Adipose tissue (tissue), 3 donors: ENCODE measurements around the gene GABPB2. TPM values are rescaled to one million over a fixed set of nuclear protein-coding genes. Genes with fewer than 3 reads are reported as not detected.

Source experiments
- H3K27ac ChIP-seq: one replicate; pipeline ENCODE4 v1.5.1; 2013; ENCODE audit warnings: low read depth, low read length
- WGBS, 3 donors: extraction: QIAGEN DNeasy Blood & Tissue Kit; methylation state at CpG; one replicate each; pipeline ENCODE4 v1.1.7; 2013; 5-methylcytosine and 5-hydroxymethylcytosine counted together
- polyA plus RNA-seq, 3 donors: library from polyadenylated mRNA; stranded (reverse); fragments of 200-250 nt; gene quantifications; one replicate each; pipeline ENCODE4 v1.2.3, GENCODE V29; 2013
- donor health status: healthy with polysubstance abuse.
- donor health status: Bipolar disorder and iron deficiency.
- donor health status: healthy.

The GABPB2 gene
- polyA plus RNA-seq, 3 donors, result 3.0 to 12.4 (median 8.3) TPM

DNA sequence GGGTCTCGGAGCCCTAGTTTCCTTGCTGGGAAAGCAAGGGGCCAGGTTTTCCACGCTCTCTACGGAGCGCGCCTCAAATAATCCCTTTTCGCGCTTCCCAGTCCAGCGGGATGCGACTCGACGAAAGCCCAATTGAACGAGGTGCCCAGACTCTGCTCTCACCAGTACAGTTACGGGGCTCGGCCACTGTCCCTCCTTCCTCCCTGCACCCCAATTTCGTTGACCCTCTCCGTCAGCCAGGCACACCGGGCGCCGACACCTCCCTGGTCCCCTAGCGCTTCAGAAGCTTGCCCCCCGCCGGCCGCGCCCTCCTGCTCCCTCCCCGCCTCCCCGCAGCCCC is 75.5 kb downstream of the GABPB2 start:
- 1 to 3% (median 2%) methylated on average over 26 of the region's 26 CpGs for WGBS, 3 donors
- no peak overlapping the region for H3K27ac ChIP-seq

DNA sequence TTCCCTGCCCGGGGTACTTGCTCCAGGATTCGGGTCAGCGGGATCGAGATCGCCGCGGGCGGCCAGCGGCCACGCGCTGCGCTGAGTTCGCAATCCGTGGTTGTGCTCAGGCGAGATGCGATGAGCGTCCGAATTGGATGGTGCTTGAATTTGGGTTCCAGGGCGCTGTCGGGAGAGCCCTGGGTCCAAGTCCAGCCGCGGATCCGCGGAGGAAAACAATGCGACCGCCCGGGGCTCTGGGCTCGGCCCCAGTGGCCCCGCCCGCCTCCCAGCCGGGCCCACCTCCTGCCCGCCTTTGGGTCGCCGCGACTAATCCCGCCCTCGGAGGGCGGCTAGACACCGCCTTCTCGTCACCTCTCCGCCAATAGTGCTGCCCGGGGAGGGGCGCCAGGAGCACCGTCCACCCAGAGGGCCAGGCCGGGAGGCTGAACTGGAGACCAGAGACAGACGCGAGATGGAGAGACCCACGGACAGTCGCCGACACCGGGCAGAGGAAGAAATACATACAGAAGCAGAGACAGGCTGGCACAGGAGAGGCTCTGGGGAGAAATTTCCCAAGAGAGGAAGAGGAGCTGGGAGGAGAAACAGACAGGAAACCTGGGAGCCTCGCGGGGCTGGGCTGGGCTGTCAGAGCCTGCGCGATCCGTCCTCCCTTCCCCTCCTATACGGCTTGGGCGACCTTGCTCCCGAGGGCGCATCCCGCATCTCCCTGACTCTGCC is 76.0 kb downstream of the GABPB2 start, which contains the start of gene SEMA6C:
SEMA6C (minus strand) TSS at position 220 of the 720 bp plus-strand sequence. CDS start 4,010 bp downstream, outside the sequence.
- 0 to 1% (median 1%) methylated on average over 60 to 61 of the region's 61 CpGs for WGBS, 3 donors
- H3K27ac ChIP-seq, result no peak within 1 kb of the TSS

DNA sequence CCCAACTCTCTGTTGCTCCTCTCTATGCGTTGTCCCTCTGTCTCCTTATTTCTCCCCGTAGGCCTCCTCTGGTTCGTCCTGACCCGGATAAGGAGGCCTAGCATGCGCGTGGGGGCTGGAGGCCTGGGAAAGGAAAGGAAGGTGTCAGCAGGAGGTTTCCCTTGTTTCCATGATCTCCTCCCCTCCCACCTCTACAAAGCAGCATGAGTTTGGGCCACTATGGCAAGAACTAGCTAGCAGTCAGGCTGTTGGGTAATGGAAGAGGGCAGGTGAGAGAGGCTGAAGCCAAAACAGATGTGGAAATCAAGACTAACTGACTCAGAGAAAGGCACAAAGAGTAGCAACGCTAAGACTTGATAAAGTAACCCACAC is 76.6 kb downstream of the GABPB2 start:
- H3K27ac ChIP-seq, result no peak overlapping the region
- 5 to 23% (median 13%) methylated on average over 7 of the region's 7 CpGs for WGBS, 3 donors

DNA sequence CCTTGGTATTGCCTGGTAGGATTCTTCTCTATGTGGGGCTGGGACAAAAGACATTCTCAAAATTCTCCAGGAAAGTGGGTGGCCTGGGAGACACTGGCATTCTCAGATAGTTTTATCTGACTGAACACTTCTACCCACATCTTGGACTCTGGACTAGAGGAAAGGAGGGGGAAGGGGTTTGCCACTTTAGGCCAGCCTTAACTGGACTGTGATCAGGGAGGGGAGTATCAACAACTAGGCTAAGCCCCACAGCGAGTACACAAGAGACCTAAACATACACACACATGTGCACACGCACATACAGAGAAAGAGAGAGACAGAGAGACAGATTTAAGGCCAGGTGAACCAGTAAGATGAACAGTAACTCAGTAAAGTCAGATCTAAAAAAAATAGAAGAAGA is 77.1 kb downstream of the GABPB2 start:
- H3K27ac ChIP-seq, result no peak overlapping the region
- 94 to 98% (median 98%) methylated on average over 2 of the region's 2 CpGs for WGBS, 3 donors

DNA sequence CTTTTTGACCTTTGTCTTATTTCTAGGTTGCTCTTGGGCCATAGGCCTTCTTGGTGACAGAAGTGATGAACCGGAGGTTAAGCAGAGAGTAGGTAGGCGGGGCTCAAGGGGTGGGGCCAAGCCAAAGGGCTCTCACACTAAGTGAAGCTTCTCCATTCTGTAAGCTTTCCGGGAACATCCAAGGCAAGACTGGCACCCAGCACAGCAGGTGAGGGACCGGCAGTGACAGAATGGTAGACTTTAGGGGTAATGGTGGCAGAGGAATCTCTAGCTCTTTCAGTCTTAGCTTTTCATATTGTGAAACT is 85.9 kb downstream of the GABPB2 start, which contains the start of gene TNFAIP8L2:
TNFAIP8L2 (plus strand) TSS at position 135 of the 305 bp plus-strand sequence. CDS start 2,049 bp downstream, outside the sequence.
- WGBS, 3 donors, result 37 to 68% (median 40%) methylated on average over 4 of the region's 4 CpGs
- H3K27ac ChIP-seq, result peak within 1 kb of the TSS; percentile 60

DNA sequence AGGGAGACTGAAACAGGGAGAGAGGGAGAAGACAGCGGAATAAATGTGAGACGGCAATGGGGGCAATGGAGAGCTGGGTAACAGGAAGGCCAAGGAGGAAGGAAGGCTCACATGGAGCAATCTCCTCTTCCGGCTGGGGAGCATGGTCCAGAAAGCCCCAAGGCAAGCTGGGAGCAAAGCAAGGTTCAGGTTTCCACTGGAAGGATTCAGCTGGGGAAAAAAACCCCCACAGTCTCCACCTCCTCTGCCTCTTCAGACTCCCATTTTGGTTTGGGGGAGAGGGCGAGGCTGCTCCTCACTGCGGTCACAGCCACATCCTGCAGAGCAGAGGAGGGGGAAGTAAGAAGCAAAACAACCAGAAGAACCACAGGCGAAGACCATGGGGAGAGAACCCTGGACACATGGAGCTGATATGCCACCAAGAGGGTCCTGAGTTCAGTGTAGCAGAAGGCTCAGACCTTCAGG is 86.5 kb downstream of the GABPB2 start:
- WGBS, 3 donors, result 51 to 78% (median 53%) methylated on average over 6 of the region's 6 CpGs
- H3K27ac ChIP-seq, result peak overlapping the region; percentile 60

DNA sequence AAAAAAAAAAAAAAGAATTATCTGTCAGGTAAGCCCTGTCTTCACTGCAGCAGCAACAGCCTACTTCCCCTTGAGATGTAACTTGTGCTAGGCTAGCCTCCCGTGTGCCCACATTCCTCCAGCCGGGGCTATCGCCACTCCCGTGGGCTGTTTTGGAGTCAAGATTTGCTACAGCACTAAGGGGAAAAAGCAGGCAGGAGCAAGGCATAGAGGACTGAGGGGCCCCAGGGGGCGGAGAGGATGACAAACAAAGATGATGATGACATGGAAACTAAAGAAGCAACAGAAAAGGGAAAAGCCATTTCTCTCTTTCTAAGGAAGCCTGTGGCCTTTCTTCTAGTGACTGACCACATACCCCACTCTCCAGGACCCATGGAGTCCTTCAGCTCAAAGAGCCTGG is 87.8 kb downstream of the GABPB2 start:
- no peak overlapping the region for H3K27ac ChIP-seq
- WGBS, 3 donors, result 54 to 85% (median 71%) methylated on average over 5 of the region's 5 CpGs

DNA sequence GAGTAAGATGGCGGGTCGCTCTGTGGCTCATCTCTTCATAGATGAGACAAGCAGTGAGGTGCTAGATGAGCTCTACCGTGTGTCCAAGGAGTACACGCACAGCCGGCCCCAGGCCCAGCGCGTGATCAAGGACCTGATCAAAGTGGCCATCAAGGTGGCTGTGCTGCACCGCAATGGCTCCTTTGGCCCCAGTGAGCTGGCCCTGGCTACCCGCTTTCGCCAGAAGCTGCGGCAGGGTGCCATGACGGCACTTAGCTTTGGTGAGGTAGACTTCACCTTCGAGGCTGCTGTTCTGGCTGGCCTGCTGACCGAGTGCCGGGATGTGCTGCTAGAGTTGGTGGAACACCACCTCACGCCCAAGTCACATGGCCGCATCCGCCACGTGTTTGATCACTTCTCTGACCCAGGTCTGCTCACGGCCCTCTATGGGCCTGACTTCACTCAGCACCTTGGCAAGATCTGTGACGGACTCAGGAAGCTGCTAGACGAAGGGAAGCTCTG is 88.2 kb downstream of the GABPB2 start:
- 81 to 87% (median 85%) methylated on average over 22 of the region's 22 CpGs for WGBS, 3 donors
- H3K27ac ChIP-seq, result no peak overlapping the region

DNA sequence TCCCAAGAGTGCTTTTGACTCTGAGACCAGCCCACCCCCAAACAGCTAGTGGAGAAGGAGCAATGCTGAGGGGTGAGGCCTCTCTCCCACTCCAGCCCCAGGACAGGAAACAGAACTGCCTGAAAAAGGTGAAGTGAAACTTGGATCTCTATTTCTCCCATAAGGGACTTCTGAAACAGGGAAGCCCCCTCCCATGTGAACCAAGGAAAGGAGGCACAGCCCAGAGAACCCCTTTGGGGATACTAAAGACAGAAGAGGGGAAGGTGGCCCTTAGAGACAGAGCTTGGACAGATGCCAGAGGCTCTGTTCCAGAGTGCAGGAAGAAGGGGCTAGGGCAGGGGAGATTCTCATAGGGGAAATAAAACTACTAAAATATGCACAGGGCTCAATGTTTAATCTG is 88.8 kb downstream of the GABPB2 start:
- H3K27ac ChIP-seq, result no peak overlapping the region

DNA sequence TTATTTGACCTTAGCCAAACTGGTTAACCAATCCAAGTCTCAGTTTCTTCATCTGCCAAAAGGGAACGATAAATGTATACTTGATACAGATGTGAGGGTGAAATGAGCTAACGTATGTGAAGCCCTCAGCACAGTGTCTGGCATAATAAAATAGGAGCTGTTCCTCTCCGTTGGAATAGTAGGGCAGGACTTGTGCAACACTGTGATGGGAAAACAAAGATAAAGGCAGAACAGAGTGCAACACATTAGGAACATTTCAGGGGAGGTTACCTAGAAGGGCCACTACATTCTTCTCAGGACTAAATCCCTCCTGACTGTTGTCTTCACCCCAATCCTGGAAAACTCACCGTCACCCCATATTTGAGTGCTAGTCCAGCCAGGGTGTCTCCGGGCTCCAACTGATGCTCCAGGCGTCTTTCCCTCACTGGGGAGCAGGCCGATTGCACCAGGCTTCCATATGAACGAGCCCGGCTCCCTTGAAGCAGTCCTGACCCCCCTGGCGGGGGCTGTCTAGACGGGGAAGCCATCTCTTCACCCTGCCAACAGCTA is 94.2 kb downstream of the GABPB2 start:
- H3K27ac ChIP-seq, result no peak overlapping the region
- WGBS, 3 donors, result 13 to 34% (median 28%) methylated on average over 11 of the region's 11 CpGs

DNA sequence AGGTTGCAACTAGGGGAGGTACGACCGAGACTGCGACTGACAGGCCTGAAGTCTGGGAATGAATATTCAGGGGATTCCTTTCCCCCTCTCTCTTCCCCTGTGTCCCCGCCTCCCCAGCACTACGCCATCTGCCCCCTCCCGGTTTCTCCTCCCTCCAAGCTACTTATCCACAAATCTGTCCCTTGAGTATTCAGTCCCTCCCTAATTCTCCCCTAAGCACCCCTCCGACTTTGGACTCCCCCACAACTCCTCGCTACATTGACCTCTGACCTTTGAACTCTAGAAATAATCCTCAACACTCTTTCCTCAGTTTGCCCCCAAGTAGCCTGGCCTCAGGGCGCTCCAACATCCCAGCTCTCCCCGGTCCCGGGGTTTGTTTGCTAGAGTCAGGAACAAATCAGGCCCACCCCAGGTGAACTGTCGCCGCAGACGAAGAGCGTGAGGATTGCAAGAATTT is 94.7 kb downstream of the GABPB2 start:
- 3 to 14% (median 12%) methylated on average over 14 to 15 of the region's 15 CpGs for WGBS, 3 donors
- peak overlapping the region; percentile 46 for H3K27ac ChIP-seq

DNA sequence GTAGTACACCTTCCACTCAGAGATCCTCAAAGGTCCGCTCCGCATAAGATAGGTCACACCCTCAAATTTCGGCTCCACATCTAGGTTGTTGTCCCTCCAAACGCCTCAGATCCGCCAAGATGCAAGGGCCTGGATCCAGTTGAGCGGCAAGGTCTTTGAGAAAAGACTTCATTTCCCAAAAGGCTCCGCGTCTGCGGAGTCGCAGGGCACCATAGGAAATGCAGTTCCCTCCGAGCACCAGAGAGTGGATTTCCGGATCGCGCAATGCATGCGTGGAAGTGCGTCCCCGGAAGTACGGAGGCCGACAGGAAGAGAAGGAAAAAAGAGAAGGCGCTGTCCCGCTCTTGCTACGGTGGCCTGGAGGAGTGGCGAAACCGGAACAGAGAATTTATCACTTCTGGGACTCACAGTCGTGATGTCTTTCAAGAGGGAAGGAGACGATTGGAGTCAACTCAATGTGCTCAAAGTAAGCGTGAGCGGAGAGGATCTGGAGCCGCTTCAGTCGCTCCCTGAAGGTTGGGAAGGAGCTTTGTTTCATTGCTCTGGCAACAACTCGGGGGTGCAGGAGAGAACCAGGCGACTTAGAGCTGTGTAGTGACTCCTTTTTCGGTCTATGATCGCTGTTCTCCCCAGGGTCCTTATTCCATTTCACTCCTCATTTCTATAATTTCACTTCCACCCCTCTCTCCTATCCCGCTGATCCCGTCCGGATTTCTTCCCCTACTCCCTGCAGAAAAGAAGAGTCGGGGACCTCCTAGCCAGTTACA is 95.4 kb downstream of the GABPB2 start, which contains the start of the genes LYSMD1 and SCNM1:
LYSMD1 (minus strand) TSS at position 165 of the 767 bp plus-strand sequence. CDS start 644 bp downstream, outside the sequence.
SCNM1 (plus strand) TSS at position 407 of the 767 bp plus-strand sequence; CDS start at position 416, 9 bp downstream.
- peak within 1 kb of the TSS; percentile 46 for H3K27ac ChIP-seq
- WGBS, 3 donors, result 0% methylated on average over 38 of the region's 38 CpGs

DNA sequence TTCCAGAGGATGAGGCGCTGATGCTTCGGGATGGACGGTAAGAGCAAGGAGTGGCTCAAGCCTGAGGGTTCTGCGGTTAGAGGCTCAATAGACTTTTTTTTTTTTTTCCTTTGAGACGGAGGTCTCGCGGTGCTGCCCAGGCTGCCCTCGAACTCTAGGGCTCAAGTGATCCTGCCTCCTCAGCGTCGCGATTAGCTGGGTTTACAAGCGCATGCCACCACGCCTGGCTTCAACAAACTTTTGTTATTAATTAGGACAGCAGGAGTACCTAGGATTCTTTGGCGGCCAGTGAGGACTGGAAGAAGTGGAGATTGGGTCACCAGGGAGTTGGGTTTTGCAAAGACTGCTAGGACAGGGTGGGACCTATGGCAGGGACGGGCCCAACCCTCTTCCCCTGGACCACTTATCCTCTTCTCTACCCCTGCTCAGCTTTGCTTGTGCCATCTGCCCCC is 96.0 kb downstream of the GABPB2 start:
- WGBS, 3 donors, result 4 to 5% (median 5%) methylated on average over 14 to 15 of the region's 15 CpGs
- no peak overlapping the region for H3K27ac ChIP-seq

DNA sequence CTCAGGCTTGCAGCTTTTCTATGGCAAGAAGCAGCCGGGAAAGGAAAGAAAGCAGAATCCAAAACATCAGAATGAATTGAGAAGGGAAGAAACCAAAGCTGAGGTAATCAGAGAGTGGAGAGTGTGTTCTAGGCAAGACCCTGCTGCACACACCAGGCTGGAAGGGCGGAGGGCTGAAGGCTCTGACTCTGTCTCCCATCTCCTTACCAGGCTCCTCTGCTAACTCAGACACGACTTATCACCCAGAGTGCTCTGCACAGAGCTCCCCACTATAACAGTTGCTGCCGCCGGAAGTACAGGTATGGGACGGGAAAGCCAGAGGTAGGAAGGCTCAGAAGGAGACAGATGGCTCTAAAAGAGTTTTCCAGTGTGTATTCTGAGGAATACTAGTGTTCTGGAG is 96.6 kb downstream of the GABPB2 start:
- H3K27ac ChIP-seq, result no peak overlapping the region
- WGBS, 3 donors, result 84 to 91% (median 89%) methylated on average over 6 of the region's 6 CpGs

DNA sequence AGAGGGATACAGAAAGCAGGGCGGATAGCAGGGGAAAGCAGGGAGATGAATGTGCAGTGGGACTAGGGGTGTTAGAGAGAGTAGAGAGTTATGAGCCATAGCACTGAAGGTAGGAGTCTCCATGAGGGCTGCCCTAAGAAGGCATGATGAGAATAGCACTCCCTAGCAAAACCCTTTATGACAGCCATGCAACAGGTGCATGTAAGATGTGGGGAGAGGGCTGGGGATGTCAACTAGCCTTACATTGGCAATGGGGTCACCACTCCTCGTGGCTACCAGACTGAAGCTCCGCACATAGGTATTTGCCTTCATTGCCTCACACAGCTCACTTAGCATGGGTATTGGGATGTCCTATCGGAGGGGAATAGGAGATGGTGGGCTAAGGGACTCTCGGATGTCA is 100.6 kb downstream of the GABPB2 start:
- H3K27ac ChIP-seq, result no peak overlapping the region
- WGBS, 3 donors, result 88 to 93% (median 90%) methylated on average over 5 of the region's 5 CpGs
